ENCODE measurements around the gene ZNF208.

ZNF208 gene

GRCh38 chr19:21947775-21948174, 63.0 kb downstream of the ZNF208 start:
- no peak overlapping the region for H3K4me3 ChIP-seq (replicated peaks; ENCODE audit: low read depth, low read length)
- no peaks in the 10 kb centered on the region for H3K27me3 ChIP-seq (replicated peaks; ENCODE audit: control insufficient read depth, insufficient read depth, low read length)
- TF ChIP-seq CTCF (IDR thresholded peaks at IDR 0.05; ENCODE audit: insufficient read depth, low read length, poor library complexity, severe bottlenecking), result no peak
- DNase-seq (ENCODE audit: extremely low read depth, insufficient read length), result no peak
- no peaks in the 10 kb centered on the region for H3K36me3 ChIP-seq (ENCODE audit: control insufficient read depth, insufficient read depth, low read length)

DNA sequence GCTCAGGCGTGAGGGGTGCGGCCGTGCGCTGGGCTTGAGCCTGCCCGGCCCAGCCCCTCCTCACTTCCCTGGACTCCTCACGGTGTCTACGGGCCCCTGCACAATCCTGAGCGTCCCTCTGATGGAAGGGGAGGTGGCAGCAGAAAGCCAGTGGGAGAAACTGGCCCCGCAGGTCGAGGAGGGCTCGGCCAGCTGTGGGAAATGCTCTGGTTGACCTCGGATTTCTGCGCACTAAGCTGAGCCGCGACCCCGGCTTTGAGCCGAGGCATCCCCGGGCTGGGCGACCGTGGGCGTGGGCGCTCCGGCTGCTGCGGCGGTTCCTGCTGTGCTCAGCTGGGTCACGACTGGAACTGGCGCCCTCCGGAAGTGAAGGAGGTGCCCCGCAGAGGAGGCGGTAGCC, 70.1 kb downstream of the ZNF208 start:
- TF ChIP-seq CTCF (IDR thresholded peaks at IDR 0.05; ENCODE audit: insufficient read depth, low read length, poor library complexity, severe bottlenecking), result no peak
- no peaks in the 10 kb centered on the region for H3K36me3 ChIP-seq (ENCODE audit: control insufficient read depth, insufficient read depth, low read length)
- no peak for DNase-seq (ENCODE audit: extremely low read depth, insufficient read length)
- no peak overlapping the region for H3K4me3 ChIP-seq (replicated peaks; ENCODE audit: low read depth, low read length)
- H3K27me3 ChIP-seq (replicated peaks; ENCODE audit: control insufficient read depth, insufficient read depth, low read length), result no peaks in the 10 kb centered on the region

- H3K36me3 ChIP-seq (ENCODE audit: control insufficient read depth, insufficient read depth, low read length), result no peaks in the 10 kb centered on the region
- DNase-seq (ENCODE audit: extremely low read depth, insufficient read length), result no peak
- H3K4me3 ChIP-seq (replicated peaks; ENCODE audit: low read depth, low read length), result no peak overlapping the region
- no peaks in the 10 kb centered on the region for H3K27me3 ChIP-seq (replicated peaks; ENCODE audit: control insufficient read depth, insufficient read depth, low read length)
- no peak for TF ChIP-seq CTCF (IDR thresholded peaks at IDR 0.05; ENCODE audit: insufficient read depth, low read length, poor library complexity, severe bottlenecking)
Observed at GRCh38 chr19:21934593-21934992, 76.2 kb downstream of the ZNF208 start.

DNA sequence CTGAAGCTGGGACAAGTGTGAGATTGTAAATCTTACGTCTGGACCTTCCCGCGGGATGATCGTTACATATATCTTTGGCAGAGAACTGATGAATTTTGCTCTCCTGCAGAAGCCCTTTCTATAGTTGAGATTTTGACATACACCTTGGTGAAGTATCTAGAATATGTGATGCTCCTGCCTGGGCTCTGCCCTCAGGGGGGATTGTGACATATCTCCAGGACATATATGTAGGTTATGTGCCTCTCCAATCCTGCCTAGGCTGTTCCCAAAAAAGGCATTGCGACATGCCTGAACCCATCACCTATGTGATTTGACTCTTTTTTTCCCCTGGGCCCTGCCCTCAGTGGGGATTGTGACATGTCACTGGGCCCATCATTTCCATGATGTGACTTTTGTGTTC, 76.6 kb downstream of the ZNF208 start:
- no peak for TF ChIP-seq CTCF (IDR thresholded peaks at IDR 0.05; ENCODE audit: insufficient read depth, low read length, poor library complexity, severe bottlenecking)
- Histone ChIP-seq H3K4me3 (replicated peaks; ENCODE audit: low read depth, low read length) (no peak overlapping the region), H3K36me3 (ENCODE audit: control insufficient read depth, insufficient read depth, low read length) (no peaks in the 10 kb centered on the region), H3K27me3 (replicated peaks; ENCODE audit: control insufficient read depth, insufficient read depth, low read length) (no peaks in the 10 kb centered on the region)
- DNase-seq (ENCODE audit: extremely low read depth, insufficient read length), result no peak

- DNase-seq (ENCODE audit: extremely low read depth, insufficient read length), result no peak
- Histone ChIP-seq H3K36me3 (ENCODE audit: control insufficient read depth, insufficient read depth, low read length) (no peaks in the 10 kb centered on the region), H3K27me3 (replicated peaks; ENCODE audit: control insufficient read depth, insufficient read depth, low read length) (no peaks in the 10 kb centered on the region), H3K4me3 (replicated peaks; ENCODE audit: low read depth, low read length) (no peak overlapping the region)
- no peak for TF ChIP-seq CTCF (IDR thresholded peaks at IDR 0.05; ENCODE audit: insufficient read depth, low read length, poor library complexity, severe bottlenecking)
Observed at GRCh38 chr19:21922276-21922675, 88.5 kb downstream of the ZNF208 start.

GRCh38 chr19:21921691-21922180, 89.0 kb downstream of the ZNF208 start:
- no peak for DNase-seq (ENCODE audit: extremely low read depth, insufficient read length)
- Histone ChIP-seq H3K4me3 (replicated peaks; ENCODE audit: low read depth, low read length) (no peak overlapping the region), H3K36me3 (ENCODE audit: control insufficient read depth, insufficient read depth, low read length) (no peaks in the 10 kb centered on the region), H3K27me3 (replicated peaks; ENCODE audit: control insufficient read depth, insufficient read depth, low read length) (no peaks in the 10 kb centered on the region)
- no peak for TF ChIP-seq CTCF (IDR thresholded peaks at IDR 0.05; ENCODE audit: insufficient read depth, low read length, poor library complexity, severe bottlenecking)
